ENCODE measurements around the gene PDIA5. TPM values are rescaled to one million over a fixed set of nuclear protein-coding genes. Genes with fewer than 3 reads are reported as not detected.

The PDIA5 gene
- total RNA-seq, 1 experiment from 2014 or later, result 28.6 TPM

GRCh38 chr3:123165163-123165562 lies 98.3 kb downstream of the PDIA5 start:
- intact Hi-C loops (cut with micrococcal nuclease; ENCODE audit: unreplicated experiment), result no loop called here
- TF ChIP-seq CTCF (conservative IDR thresholded peaks at IDR 0.05; ENCODE audit: low read depth, low read length), result no peak
- H3K4me3 ChIP-seq (ENCODE audit: low read depth, low read length, poor library complexity, severe bottlenecking), result no peak overlapping the region
- no TSS peak for BruUV-seq (replicated peaks)
- peaks cover 22% of the 10 kb centered on the region for H3K36me3 ChIP-seq (ENCODE audit: insufficient read depth, low read length, poor library complexity, severe bottlenecking)
- H3K27ac ChIP-seq (ENCODE audit: low read depth, low read length, poor library complexity, severe bottlenecking), result no peak overlapping the region
- H3K27me3 ChIP-seq (replicated peaks; ENCODE audit: insufficient read depth, low read depth, low read length, poor library complexity), result no peaks in the 10 kb centered on the region
- no peak for DNase-seq (ENCODE audit: low spot score)
- POLR2A ChIA-PET (ENCODE audit: low non-redundant PET), result no interaction called here
- peaks cover 4% of the 10 kb centered on the region for H3K9me3 ChIP-seq (ENCODE audit: low read depth, low read length, poor library complexity, severe bottlenecking)
- no peaks in the 10 kb centered on the region for H3K4me1 ChIP-seq (ENCODE audit: insufficient read depth, low read length, poor library complexity, severe bottlenecking)
- CTCF ChIA-PET, result no interaction called here

- no peaks in the 10 kb centered on the region for H3K27me3 ChIP-seq (replicated peaks; ENCODE audit: insufficient read depth, low read depth, low read length, poor library complexity)
- POLR2A ChIA-PET (ENCODE audit: low non-redundant PET), result no interaction called here
- DNase-seq (ENCODE audit: low spot score), result no peak
- no peak overlapping the region for H3K27ac ChIP-seq (ENCODE audit: low read depth, low read length, poor library complexity, severe bottlenecking)
- peaks cover 4% of the 10 kb centered on the region for H3K9me3 ChIP-seq (ENCODE audit: low read depth, low read length, poor library complexity, severe bottlenecking)
- TF ChIP-seq CTCF (conservative IDR thresholded peaks at IDR 0.05; ENCODE audit: low read depth, low read length) (no peak), EZH2 (IDR thresholded peaks at IDR 0.05; ENCODE audit: borderline replicate concordance, low read depth, low read length, poor library complexity, severe bottlenecking) (no peak)
- intact Hi-C loops (cut with micrococcal nuclease; ENCODE audit: unreplicated experiment), result no loop called here
- H3K36me3 ChIP-seq (ENCODE audit: insufficient read depth, low read length, poor library complexity, severe bottlenecking), result peaks cover 16% of the 10 kb centered on the region
- no TSS peak for BruUV-seq (replicated peaks)
- no peak overlapping the region for H3K4me3 ChIP-seq (ENCODE audit: low read depth, low read length, poor library complexity, severe bottlenecking)
- H3K4me1 ChIP-seq (ENCODE audit: insufficient read depth, low read length, poor library complexity, severe bottlenecking), result no peaks in the 10 kb centered on the region
- CTCF ChIA-PET, result no interaction called here
These were observed 100.9 kb downstream of the PDIA5 start for GRCh38 chr3:123167686-123168085.

- ChIA-PET POLR2A (ENCODE audit: low non-redundant PET) (no interaction called here), CTCF (no interaction called here)
- Histone ChIP-seq H3K36me3 (ENCODE audit: insufficient read depth, low read length, poor library complexity, severe bottlenecking) (peaks cover 16% of the 10 kb centered on the region), H3K9me3 (ENCODE audit: low read depth, low read length, poor library complexity, severe bottlenecking) (peaks cover 4% of the 10 kb centered on the region), H3K4me1 (ENCODE audit: insufficient read depth, low read length, poor library complexity, severe bottlenecking) (no peaks in the 10 kb centered on the region), H3K4me3 (ENCODE audit: low read depth, low read length, poor library complexity, severe bottlenecking) (no peak overlapping the region), H3K27me3 (replicated peaks; ENCODE audit: insufficient read depth, low read depth, low read length, poor library complexity) (no peaks in the 10 kb centered on the region), H3K27ac (ENCODE audit: low read depth, low read length, poor library complexity, severe bottlenecking) (no peak overlapping the region)
- DNase-seq (ENCODE audit: low spot score), result no peak
- no peak for TF ChIP-seq CTCF (conservative IDR thresholded peaks at IDR 0.05; ENCODE audit: low read depth, low read length)
- no peak for TF ChIP-seq EZH2 (IDR thresholded peaks at IDR 0.05; ENCODE audit: borderline replicate concordance, low read depth, low read length, poor library complexity, severe bottlenecking)
- intact Hi-C loops (cut with micrococcal nuclease; ENCODE audit: unreplicated experiment), result no loop called here
- BruUV-seq (replicated peaks), result no TSS peak
These were observed 101.3 kb downstream of the PDIA5 start for GRCh38 chr3:123168122-123168521.

Measured in A673 (cell line).